IMR-90 (cell line): Measurements from ENCODE around the gene HUWE1. TPM values are rescaled to one million over a fixed set of nuclear protein-coding genes. Genes with fewer than 3 reads are reported as not detected.

ENCODE experiments used
- ATAC-seq: fragments of 200-7000 bp; cut with Tn5 transposase; 2 replicates; pipeline ENCODE4 v1.9.1; 2020; ENCODE audit warnings: low read depth, mild to moderate bottlenecking, moderate library complexity
- BruUV-seq: library from RNA; stranded (reverse); fragments of 400-500 nt; replicated peaks from 2 replicates; lab custom pipeline; 2021; lab: Mats Ljungman, UMichigan
- CTCF ChIA-PET: fragments of 300-600 bp; formaldehyde crosslinking; extraction: SDS; loops from one replicate; lab custom pipeline; 2021; ENCODE audit warnings: antibody characterized with exemption; lab: Yijun Ruan, JAX
- POLR2A ChIA-PET: fragments of 300-600 bp; sonication (Branson Sonifier 250); formaldehyde crosslinking; loops from one replicate; lab custom pipeline; 2022; ENCODE audit warnings: antibody characterized with exemption; ENCODE audit not compliant: unreplicated experiment; lab: Charles Lee
- DNase-seq: peaks from one replicate; pipeline ENCODE4 v3.0.0; 2013
- H2AFZ ChIP-seq: replicated peaks from 2 replicates; pipeline ENCODE3; 2013; ENCODE audit warnings: low read length, mild to moderate bottlenecking; ENCODE audit not compliant: poor library complexity
- H2AK5ac ChIP-seq: 2 replicates; pipeline ENCODE4 v1.6.1; 2013; ENCODE audit warnings: low read depth, low read length, inconsistent platforms
- H2AK9ac ChIP-seq: replicated peaks from 2 replicates; pipeline ENCODE3; 2013; ENCODE audit warnings: mild to moderate bottlenecking, low read depth, low read length, moderate library complexity; ENCODE audit not compliant: poor library complexity
- H2BK120ac ChIP-seq: 2 replicates; pipeline ENCODE4 v1.6.1; 2013; ENCODE audit warnings: low read depth, low read length, inconsistent platforms
- H2BK15ac ChIP-seq: 3 replicates; pipeline ENCODE4 v1.6.1; 2013; ENCODE audit warnings: low read depth, low read length, inconsistent platforms
- H2BK20ac ChIP-seq: 2 replicates; pipeline ENCODE4 v1.6.1; 2013; ENCODE audit warnings: low read depth, mild to moderate bottlenecking, inconsistent platforms, low read length, moderate library complexity
- H2BK5ac ChIP-seq: 2 replicates; pipeline ENCODE4 v1.6.1; 2013; ENCODE audit warnings: mild to moderate bottlenecking, low read depth, low read length, inconsistent platforms; ENCODE audit not compliant: poor library complexity, severe bottlenecking
- H3K14ac ChIP-seq: replicated peaks from 2 replicates; pipeline ENCODE4 v1.6.1; 2013; ENCODE audit warnings: low read depth, low read length, inconsistent platforms
- H3K18ac ChIP-seq: 2 replicates; pipeline ENCODE4 v1.6.1; 2013; ENCODE audit warnings: low read depth, low read length, control low read depth
- H3K23ac ChIP-seq: 2 replicates; pipeline ENCODE4 v1.6.1; 2013; ENCODE audit warnings: low read depth, low read length, inconsistent platforms
- H3K27ac ChIP-seq: 2 replicates; pipeline ENCODE4 v1.5.1; 2013; ENCODE audit warnings: mild to moderate bottlenecking, control low read depth, low read length; ENCODE audit not compliant: insufficient read depth
- H3K27me3 ChIP-seq: 2 replicates; pipeline ENCODE4 v1.6.1; 2013; ENCODE audit warnings: low read length; ENCODE audit not compliant: control insufficient read depth, insufficient read depth
- H3K36me3 ChIP-seq: 2 replicates; pipeline ENCODE4 v1.6.1; 2013; ENCODE audit warnings: low read length, mixed read lengths; ENCODE audit not compliant: control insufficient read depth, insufficient read depth
- H3K4ac ChIP-seq: 2 replicates; pipeline ENCODE4 v1.6.1; 2013; ENCODE audit warnings: low read depth, low read length, inconsistent platforms
- H3K4me1 ChIP-seq: 2 replicates; pipeline ENCODE4 v1.6.1; 2013; ENCODE audit warnings: low read length, mixed read lengths; ENCODE audit not compliant: control insufficient read depth, insufficient read depth
- H3K4me2 ChIP-seq: 2 replicates; pipeline ENCODE4 v1.6.1; 2013; ENCODE audit warnings: low read depth, mild to moderate bottlenecking, control low read depth, low read length, moderate library complexity
- H3K4me3 ChIP-seq: 2 replicates; pipeline ENCODE4 v1.5.1; 2013; ENCODE audit warnings: low read depth, mild to moderate bottlenecking, control low read depth, low read length, moderate library complexity; ENCODE audit not compliant: insufficient read depth
- H3K56ac ChIP-seq: 2 replicates; pipeline ENCODE4 v1.6.1; 2013; ENCODE audit warnings: low read length, inconsistent platforms; ENCODE audit not compliant: insufficient read depth; ENCODE audit errors: extremely low read depth
- H3K79me1 ChIP-seq, 2 experiments: 2 replicates each; pipeline ENCODE4 v1.6.1; 2013; ENCODE audit warnings: low read length in 2 of 2, inconsistent platforms in 1 of 2, low read depth in 1 of 2
- H3K9ac ChIP-seq: 2 replicates; pipeline ENCODE4 v1.6.1; 2013; ENCODE audit warnings: low read depth, low read length, control low read depth
- H3K9me1 ChIP-seq: 2 replicates; pipeline ENCODE4 v1.6.1; 2013; ENCODE audit warnings: low read length, inconsistent platforms; ENCODE audit not compliant: insufficient read depth
- H3K9me3 ChIP-seq: 2 replicates; pipeline ENCODE4 v1.6.1; 2013; ENCODE audit warnings: low read length; ENCODE audit not compliant: control insufficient read depth, insufficient read depth
- H4K20me1 ChIP-seq: 2 replicates; pipeline ENCODE4 v1.6.1; 2013; ENCODE audit warnings: low read length, inconsistent platforms; ENCODE audit not compliant: insufficient read depth
- H4K5ac ChIP-seq: 2 replicates; pipeline ENCODE4 v1.6.1; 2013; ENCODE audit warnings: mild to moderate bottlenecking, low read depth, low read length, control low read depth
- H4K8ac ChIP-seq, 2 experiments: 2 replicates each; pipeline ENCODE4 v1.6.1; 2013; ENCODE audit warnings: low read depth in 2 of 2, low read length in 2 of 2, control low read depth in 1 of 2, inconsistent platforms in 1 of 2
- H4K91ac ChIP-seq: 2 replicates; pipeline ENCODE4 v1.6.1; 2013; ENCODE audit warnings: low read depth, low read length, inconsistent platforms; ENCODE audit not compliant: insufficient read depth
- BHLHE40 ChIP-seq: fragments of 150-350 bp; IDR thresholded peaks from 2 replicates; pipeline ENCODE4 v1.6.1; 2016; ENCODE audit warnings: mild to moderate bottlenecking, low read depth, low read length
- WGBS, 2 experiments: methylation state at CpG; one replicate each; pipeline versions ENCODE4 v1.1.5 to v1.1.7; 2013; ENCODE audit warnings: missing lambda C conversion rate in 2 of 2; ENCODE audit not compliant: insufficient read length in 1 of 2; ENCODE audit errors: extremely low coverage in 2 of 2; 5-methylcytosine and 5-hydroxymethylcytosine counted together
- dilution Hi-C: fragments of 300-500 bp; cut with HindIII; formaldehyde crosslinking; loops from one replicate; pipeline ENCODE4 v1.14.3; 2018; ENCODE audit warnings: low sequenced_read_pairs; ENCODE audit not compliant: unreplicated experiment
- in situ Hi-C: fragments of 300-500 bp; cut with MboI; formaldehyde crosslinking; loops from 3 replicates; pipeline ENCODE4 v1.14.3; 2019; ENCODE audit warnings: low sequenced_read_pairs, inconsistent platforms, mixed read lengths
- intact Hi-C: fragments of 100-400 bp; cut with micrococcal nuclease; formaldehyde crosslinking; loops from 2 replicates; pipeline ENCODE4 v1.10.0; 2022
- polyA plus RNA-seq, 3 experiments: library from polyadenylated mRNA; depleted of rRNA; stranded (reverse); fragments of >200 nt; gene quantifications; 2 replicates each; pipeline ENCODE4 v1.2.3, GENCODE V29; 2012; ENCODE audit warnings: low replicate concordance in 1 of 3
- total RNA-seq: library from RNA; depleted of rRNA; stranded (reverse); fragments of >200 nt; gene quantifications from 2 replicates; pipeline ENCODE4 v1.2.3, GENCODE V29; 2012

Gene HUWE1
- total and polyA plus RNA-seq, 2 of the 4 experiments (the other 2 are of a cell fraction) = 47.6 to 57.7 TPM

- Histone ChIP-seq H3K79me1 (no peaks in the 10 kb centered on the region), H2BK5ac (no peak overlapping the region), H3K56ac (no peak overlapping the region), H2AK9ac (no peak overlapping the region), H2BK15ac (no peak overlapping the region), H3K9me3 (no peaks in the 10 kb centered on the region), H3K4me2 (no peak overlapping the region), H2BK20ac (no peak overlapping the region), H3K4me1 (peaks cover 6% of the 10 kb centered on the region; the same call in 1 of the 2 replicates), H3K36me3 (no peaks in the 10 kb centered on the region), H3K9me1 (0 out of 2 replicates have a peak, but pooled peaks cover 3% of the 10 kb centered on the region), H3K27me3 (peaks cover 6% of the 10 kb centered on the region), H3K4me3 (no peak overlapping the region), H3K23ac (no peak overlapping the region), H4K8ac (no peak overlapping the region), H3K9ac (no peak overlapping the region), H3K27ac (no peak overlapping the region), H4K20me1 (no peaks in the 10 kb centered on the region), H2BK120ac (no peak overlapping the region), H4K91ac (no peak overlapping the region), H3K4ac (no peak overlapping the region), H2AK5ac (no peak overlapping the region), H3K18ac (no peak overlapping the region), H3K14ac (no peak overlapping the region), H2AFZ (no peak overlapping the region), H4K5ac (no peak overlapping the region)
- intact Hi-C loops = no loop called here
- no peak for TF ChIP-seq BHLHE40
- DNase-seq (no peak), ATAC-seq (no peak)
- in situ Hi-C loops = no loop called here
- WGBS, 2 experiments = no CpG with 5 or more reads among the region's 2 CpGs
- BruUV-seq = no TSS peak
- ChIA-PET POLR2A (no interaction called here), CTCF (interaction anchor here (0.6 kb wide), 1 partner anchor 203 kb away, joined by 3 read pairs; no protein-coding TSS in a partner anchor)
- dilution Hi-C loops = no loop called here
These were observed 30.7 kb upstream of the HUWE1 start for GRCh38 chrX:53717205-53717604.
